ENCODE results near the gene PNMA8B. TPM values are rescaled to one million over a fixed set of nuclear protein-coding genes. Genes with fewer than 3 reads are reported as not detected.

PNMA8B gene
- total RNA-seq, 1 experiment from 2014 or later = 0.10 TPM

GRCh38 chr19:46481223-46481848, 14.3 kb downstream of the PNMA8B start:
- Histone ChIP-seq H3K9me3 (ENCODE audit: control insufficient read depth in 1 of 2, insufficient read depth in 1 of 2, low read depth in 1 of 2, low read length in 2 of 2) (no peaks in the 10 kb centered on the region), H2AFZ (ENCODE audit: low read depth, low read length, poor library complexity, severe bottlenecking) (no peak overlapping the region), H3K4me2 (ENCODE audit: low read length) (no peak overlapping the region), H3K79me2 (ENCODE audit: insufficient read depth, low read length) (no peaks in the 10 kb centered on the region), H3K27ac (ENCODE audit: low read depth, low read length) (no peak overlapping the region), H3K9me2 (ENCODE audit: insufficient read depth) (no peaks in the 10 kb centered on the region), H3K4me3 (replicated peaks in 1 of 2; ENCODE audit: low read depth in 1 of 2, low read length in 2 of 2) (no peak overlapping the region), H3K27me3 (ENCODE audit: insufficient read depth, low read length) (no peaks in the 10 kb centered on the region; the same call in 1 of the 2 replicates), H3K36me3 (ENCODE audit: control insufficient read depth in 1 of 2, insufficient read depth in 2 of 2, low read length in 2 of 2) (no peaks in the 10 kb centered on the region), H4K20me1 (ENCODE audit: insufficient read depth) (no peaks in the 10 kb centered on the region), H3K4me1 (ENCODE audit: control insufficient read depth in 1 of 2, insufficient read depth in 2 of 2, low read length in 2 of 2) (no peaks in the 10 kb centered on the region), H3K9ac (ENCODE audit: low read length) (no peak overlapping the region)
- POLR2A ChIA-PET = no interaction called here
- BruUV-seq (replicated peaks) = no TSS peak
- DNase-seq (ENCODE audit: low read depth, low spot score) = no peak
- intact Hi-C loops (cut with micrococcal nuclease) = loop anchor here (10.0 kb wide), 1 partner anchor 397 kb away; no protein-coding TSS in a partner anchor
- TF ChIP-seq CEBPB (IDR thresholded peaks at IDR 0.05; ENCODE audit: low read depth) (no peak), ATF3 (IDR thresholded peaks at IDR 0.05) (no peak), SP1 (IDR thresholded peaks at IDR 0.05; ENCODE audit: low read depth) (no peak), CBX3 (IDR thresholded peaks at IDR 0.05; ENCODE audit: low read depth) (no peak), CTCF (IDR thresholded peaks at IDR 0.05 in 2 of 3, conservative IDR thresholded peaks at IDR 0.05 in 1 of 3; ENCODE audit: borderline replicate concordance in 1 of 3, insufficient read depth in 1 of 3, low read depth in 2 of 3, low read length in 2 of 3) (no peak), POLR2A (IDR thresholded peaks at IDR 0.05; ENCODE audit: borderline replicate concordance, extremely low read depth, insufficient read depth, insufficient read length) (no peak), JUND (IDR thresholded peaks at IDR 0.05) (no peak), ZFX (IDR thresholded peaks at IDR 0.05) (no peak), ZNF274 (IDR thresholded peaks at IDR 0.05; ENCODE audit: low read depth, low read length) (no peak), YY1 (IDR thresholded peaks at IDR 0.05; ENCODE audit: extremely low read depth, insufficient replicate concordance, low read depth, low read length) (no peak), TCF7L2 (IDR thresholded peaks at IDR 0.05; ENCODE audit: borderline replicate concordance, extremely low read depth, insufficient read depth, insufficient read length) (no peak), ZBTB33 (IDR thresholded peaks at IDR 0.05; ENCODE audit: extremely low read depth, insufficient replicate concordance, low read length) (no peak), POLR2AphosphoS5 (IDR thresholded peaks at IDR 0.05; ENCODE audit: low read depth, low read length) (no peak)
- TF ChIP-seq, protein P1, sequence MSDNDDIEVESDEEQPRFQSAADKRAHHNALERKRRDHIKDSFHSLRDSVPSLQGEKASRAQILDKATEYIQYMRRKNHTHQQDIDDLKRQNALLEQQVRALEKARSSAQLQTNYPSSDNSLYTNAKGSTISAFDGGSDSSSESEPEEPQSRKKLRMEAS (IDR thresholded peaks at IDR 0.05) = no peak
- CTCF ChIA-PET = no interaction called here
- RAD21 ChIA-PET (ENCODE audit: low non-redundant PET in 1 of 2, low total read pairs in 2 of 2, uncharacterized antibody in 2 of 2, unreplicated experiment in 2 of 2) = interaction anchor here in 1 of 2 experiments (0.6 kb wide), 1 partner anchor 86 kb away, joined by 5 read pairs; no protein-coding TSS in a partner anchor
- ATAC-seq = no peak
